ENCODE results near the gene LLPH. TPM values are rescaled to one million over a fixed set of nuclear protein-coding genes. Genes with fewer than 3 reads are reported as not detected.

Gene LLPH
- polyA plus RNA-seq, 3 donors: 9.9 to 21.2 (median 17.2) TPM

DNA sequence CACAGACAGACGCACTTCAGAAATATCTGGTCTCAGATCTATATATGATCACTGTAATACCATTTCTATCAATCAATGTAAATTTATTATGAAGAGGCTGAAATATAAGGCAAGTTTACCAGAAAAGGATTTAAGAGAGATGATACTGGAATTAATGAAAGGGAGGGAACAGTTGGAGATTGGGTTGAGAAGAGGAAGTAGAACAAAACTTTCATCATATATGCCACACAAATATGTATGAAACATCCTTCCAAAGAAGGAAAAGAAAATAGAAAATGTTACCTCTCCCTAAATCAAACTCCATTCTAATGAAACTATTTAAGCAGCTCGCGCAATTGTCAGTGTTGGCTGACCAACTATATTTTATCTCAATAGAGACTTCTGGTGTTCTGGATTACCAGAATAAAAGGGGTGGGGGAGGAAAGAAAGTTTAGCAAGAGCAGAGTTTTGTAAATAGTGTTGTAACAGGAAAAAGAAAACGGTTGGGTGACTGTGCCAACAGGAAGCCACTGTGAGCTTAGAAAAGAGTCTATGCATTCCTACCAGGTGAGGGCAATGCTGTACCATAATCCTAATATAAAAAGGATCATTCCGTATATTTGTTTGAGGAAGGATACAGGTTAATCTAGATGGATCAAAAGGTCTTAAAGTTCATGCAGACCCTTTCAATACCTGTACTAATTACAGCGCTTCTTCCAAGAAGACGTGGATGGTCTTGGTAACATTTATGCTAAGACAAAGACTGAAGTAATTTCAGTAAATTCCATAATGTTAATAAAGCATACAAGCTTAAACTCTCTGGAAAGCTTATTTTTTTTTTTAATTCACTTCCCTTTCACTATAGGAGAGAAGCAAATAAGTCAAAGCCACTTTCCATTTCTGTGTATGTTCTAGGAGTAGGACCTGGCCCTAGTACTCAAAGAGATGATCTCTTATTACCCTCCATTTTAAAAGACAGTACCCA, 14.5 kb upstream of the LLPH start:
- WGBS, 3 donors: 23 to 53% (median 31%) methylated on average over 7 of the region's 7 CpGs

DNA sequence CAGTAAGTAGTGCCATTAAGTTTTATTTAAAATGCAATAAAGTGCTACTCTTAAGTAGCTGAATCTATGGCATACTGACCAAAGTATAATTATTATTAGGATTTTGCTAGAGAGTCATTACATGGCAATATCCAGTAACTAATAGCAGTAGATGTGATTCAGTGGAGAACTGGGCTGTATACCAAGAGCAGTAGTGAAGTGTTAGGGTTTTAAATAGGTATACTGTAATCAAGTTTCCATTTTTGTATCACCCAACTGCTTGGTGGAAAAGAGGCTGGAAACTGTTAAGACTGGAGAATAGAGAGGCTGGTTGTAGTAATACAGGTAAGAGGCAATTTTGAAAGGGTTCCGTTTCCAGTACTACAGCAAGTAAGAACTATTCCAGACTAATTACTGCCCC, 13.3 kb upstream of the LLPH start:
- H3K27ac ChIP-seq (ENCODE audit: low read depth, low read length): no peak overlapping the region

More for the DNA sequence above, 14.5 kb upstream of the LLPH start:
- no peak overlapping the region for H3K27ac ChIP-seq (ENCODE audit: low read depth, low read length)

DNA sequence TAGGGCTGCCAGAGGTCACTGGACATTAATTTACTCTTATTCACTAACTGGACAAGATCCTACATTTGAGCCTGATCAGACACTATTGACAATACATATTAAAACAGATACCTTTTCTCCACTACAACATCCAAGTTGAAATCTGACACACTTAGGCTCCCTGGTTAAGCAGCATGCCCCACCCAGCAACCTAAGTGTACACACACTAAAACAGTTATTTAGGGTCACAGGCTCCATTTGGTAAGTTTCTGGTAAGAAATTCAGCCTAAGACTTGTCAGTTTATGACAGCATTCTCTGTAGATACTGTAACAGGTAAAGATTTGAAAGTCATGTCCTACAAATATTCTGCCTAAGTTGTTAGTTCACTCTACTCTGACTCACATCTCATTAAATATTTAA, 12.3 kb upstream of the LLPH start:
- no peak overlapping the region for H3K27ac ChIP-seq (ENCODE audit: low read depth, low read length)

More for the DNA sequence above, 13.3 kb upstream of the LLPH start:
- WGBS, 3 donors: 94 to 100% (median 97%) methylated on average over 1 of the region's 1 CpG

DNA sequence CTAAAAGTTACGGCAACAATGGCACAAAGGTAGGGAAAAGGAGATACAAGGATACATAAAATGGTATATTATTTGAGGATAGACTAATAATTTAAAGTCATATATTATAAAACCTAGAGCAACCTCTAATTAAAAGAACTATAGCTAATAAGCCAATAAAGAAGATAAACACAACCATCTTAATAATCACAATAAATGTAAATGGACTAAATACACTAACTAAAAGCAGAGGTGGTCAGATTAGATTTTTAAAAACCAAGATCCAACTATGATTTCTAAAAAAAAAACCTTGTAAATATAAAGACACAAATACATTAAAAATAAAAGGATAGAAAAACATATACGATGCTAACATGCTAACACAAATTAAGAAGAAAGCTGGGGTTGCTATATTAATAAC, 10.7 kb upstream of the LLPH start:
- H3K27ac ChIP-seq (ENCODE audit: low read depth, low read length): no peak overlapping the region
- 98 to 99% (median 98%) methylated on average over 2 of the region's 2 CpGs for WGBS, 3 donors

DNA sequence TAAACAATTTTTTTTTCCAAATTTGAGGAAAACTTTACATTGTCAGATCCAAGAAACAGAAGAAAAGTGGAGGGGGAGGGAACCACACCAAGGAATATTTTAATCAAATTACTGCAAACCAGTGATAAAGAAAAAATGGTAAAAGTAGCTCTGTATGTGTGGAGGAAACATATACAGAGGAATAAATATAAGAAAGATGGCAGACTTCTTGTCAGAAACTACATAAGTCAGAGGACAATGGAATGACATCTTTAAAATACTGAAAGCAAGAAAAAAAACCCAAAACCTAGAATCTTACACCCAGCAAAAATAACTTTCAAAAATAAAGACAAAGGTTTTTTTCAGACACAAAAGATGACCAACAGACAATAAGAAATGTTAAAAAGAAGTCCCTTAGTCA, 10.2 kb upstream of the LLPH start:
- H3K27ac ChIP-seq (ENCODE audit: low read depth, low read length): no peak overlapping the region

DNA sequence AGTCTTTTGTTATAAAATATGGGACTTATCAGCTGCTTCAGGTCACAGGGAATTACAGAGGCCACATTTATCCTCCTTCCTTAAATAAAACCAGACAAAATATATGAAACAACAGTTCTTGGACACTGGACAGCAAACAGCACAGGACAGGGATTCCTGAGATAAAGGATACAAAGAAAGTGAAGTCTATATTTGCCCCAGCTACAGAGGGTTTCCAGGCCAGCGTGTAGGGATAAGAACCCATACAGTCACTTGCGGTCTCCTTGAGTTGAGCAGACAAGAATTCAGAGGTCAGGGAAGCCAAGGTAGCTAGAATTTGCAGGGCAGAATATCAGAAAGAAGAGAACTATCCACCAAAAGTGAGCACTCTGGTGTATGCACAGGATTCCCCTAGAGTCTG, 8.8 kb upstream of the LLPH start:
- 96 to 100% (median 99%) methylated on average over 2 of the region's 2 CpGs for WGBS, 3 donors

DNA sequence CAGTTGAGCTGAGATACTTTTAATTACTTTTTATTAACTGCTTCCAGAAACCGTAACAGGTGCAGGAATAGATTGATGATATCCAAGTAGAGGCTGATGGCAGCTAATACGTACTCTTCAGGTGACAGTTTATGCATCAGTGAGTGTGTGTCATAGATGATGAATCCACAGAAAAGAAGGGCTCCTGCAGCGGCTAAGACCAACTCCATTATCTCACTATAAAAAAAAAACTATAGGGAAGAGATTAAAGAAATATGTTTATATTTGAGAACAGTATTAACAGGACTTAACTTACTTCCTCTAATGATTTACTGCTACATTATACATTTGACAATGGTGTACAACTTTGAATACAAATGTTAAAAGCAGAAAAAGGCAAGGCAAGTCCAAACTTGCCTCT, 7.4 kb upstream of the LLPH start:
- no peak overlapping the region for H3K27ac ChIP-seq (ENCODE audit: low read depth, low read length)
- 97 to 100% (median 98%) methylated on average over 3 of the region's 3 CpGs for WGBS, 3 donors

More for the DNA sequence above, 8.8 kb upstream of the LLPH start:
- no peak overlapping the region for H3K27ac ChIP-seq (ENCODE audit: low read depth, low read length)

DNA sequence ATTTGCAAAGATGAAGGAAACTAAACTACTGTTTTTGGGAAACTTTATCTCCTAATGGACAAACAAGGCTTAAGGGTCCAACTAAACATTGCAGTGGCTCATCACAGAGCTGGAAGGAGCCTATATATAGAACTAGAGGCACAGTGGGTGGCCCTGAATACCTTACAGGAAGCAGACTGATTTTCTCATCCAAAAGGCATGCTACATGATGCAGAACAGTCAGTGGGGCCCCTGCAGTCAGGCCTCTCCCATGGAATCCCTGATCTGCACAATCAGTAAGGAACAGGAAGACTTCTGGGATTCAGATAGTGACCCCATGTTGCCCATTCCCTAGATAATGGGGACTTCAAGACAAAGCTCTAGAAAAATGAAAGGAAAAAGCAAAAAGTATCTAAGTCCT, 1.9 kb upstream of the LLPH start:
- H3K27ac ChIP-seq (ENCODE audit: low read depth, low read length): no peak overlapping the region

DNA sequence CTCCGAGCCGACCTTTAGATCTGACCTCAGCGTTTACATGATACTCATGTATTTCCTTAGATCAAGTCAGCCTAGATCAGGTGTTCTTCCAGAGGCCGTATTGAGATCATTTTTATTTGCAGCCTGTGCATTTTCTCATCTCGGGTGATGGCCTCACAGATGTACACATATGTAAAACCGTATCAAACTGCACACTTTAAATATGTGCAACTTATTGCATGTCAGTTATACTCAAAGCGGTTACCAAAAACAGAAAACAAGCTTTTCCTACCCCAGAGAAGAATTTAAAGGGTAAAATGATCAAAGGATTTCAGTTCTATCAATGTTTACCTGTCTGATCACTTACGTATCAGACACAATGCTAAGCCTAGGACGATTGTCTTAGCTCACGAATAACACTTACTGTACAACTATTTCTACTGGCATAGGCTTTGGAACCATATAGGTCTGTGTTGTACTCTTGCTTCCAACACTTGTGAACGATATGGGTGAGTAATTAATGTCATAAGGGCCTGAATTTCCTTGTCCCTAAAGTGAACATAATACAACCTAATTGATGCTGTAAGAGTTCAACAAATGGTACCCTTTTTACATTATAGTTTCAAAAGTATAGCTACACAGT, 628 bp upstream of the LLPH start:
- 4 to 10% (median 8%) methylated on average over 11 of the region's 11 CpGs for WGBS, 3 donors
- H3K27ac ChIP-seq (ENCODE audit: low read depth, low read length): no peak overlapping the region

DNA sequence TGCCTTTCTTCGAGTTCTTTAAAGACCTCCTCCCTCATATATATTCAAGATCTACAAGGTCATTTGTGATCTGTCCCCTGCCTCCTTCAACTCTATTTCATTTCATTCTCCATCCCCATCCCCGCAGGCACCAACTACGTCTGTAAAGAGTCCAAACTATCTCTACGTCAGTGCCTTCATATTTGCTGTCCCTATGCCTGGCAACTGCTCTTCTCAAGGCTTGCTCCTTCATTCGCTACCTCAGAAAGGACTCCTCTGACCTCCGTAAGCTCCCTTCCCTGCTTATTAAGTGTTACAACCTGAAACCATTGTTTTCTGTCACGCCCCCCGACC, 650 bp downstream of the LLPH start:
- 3 to 5% (median 3%) methylated on average over 8 of the region's 8 CpGs for WGBS, 3 donors
- no peak overlapping the region for H3K27ac ChIP-seq (ENCODE audit: low read depth, low read length)

DNA sequence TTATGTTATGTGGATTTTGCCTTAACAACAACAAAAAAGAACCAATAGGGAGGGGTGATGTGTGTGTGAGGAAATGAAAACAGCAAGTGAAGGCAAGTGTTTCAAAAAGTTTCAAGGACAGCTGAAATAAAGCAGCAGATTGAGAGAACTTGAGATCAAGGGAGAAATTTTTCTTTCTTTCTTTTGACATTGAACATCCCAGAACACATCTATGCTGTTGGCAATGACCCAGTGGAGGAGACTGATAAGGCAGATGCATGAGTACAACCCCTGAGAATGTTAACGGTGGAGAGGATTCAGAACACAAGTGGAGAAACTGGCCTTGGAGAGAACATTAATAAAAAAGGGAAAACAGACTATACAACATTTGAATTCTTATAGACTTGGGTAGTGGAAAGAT, 2.9 kb downstream of the LLPH start:
- 38 to 69% (median 66%) methylated on average over 1 of the region's 1 CpG for WGBS, 3 donors

DNA sequence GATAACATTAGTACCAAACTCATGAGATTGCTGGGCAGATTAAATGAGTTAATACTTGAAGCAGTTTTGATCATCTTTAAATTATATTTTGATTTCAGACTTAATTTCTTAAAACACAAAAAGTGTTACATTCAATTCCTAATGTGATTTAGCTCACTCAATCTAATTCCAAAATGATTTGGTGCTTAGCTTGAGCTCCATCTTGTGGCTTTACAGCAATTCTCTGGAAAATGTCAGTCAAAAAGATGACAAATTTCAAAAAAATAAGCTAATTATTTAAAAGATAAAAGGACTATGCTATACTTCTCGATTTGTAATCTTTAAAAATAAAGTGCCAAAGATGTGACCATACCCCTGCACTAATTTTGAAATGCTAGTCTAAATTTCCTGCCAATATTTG, 10.1 kb downstream of the LLPH start:
- no peak overlapping the region for H3K27ac ChIP-seq (ENCODE audit: low read depth, low read length)
- WGBS, 3 donors: 44 to 86% (median 85%) methylated on average over 1 of the region's 1 CpG

More for the DNA sequence above, 2.9 kb downstream of the LLPH start:
- no peak overlapping the region for H3K27ac ChIP-seq (ENCODE audit: low read depth, low read length)

DNA sequence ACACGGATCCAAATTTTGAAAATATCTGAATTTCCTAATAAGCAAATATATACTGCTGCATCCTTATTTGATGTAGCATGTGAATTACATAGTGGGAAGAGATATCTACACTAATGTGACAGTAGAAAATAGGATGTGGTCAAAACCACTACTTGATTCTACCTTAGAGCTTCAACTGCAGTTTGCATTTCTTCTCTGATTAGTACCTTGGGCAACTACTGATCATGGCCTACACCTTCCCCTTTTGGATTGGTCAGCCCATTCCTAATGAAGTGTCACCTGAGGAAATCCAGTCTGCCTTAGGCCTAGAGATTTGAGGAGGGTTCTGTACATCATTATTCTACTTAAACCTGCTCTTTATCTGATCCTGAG, 10.7 kb downstream of the LLPH start:
- WGBS, 3 donors: 86 to 95% (median 89%) methylated on average over 1 of the region's 1 CpG
- no peak overlapping the region for H3K27ac ChIP-seq (ENCODE audit: low read depth, low read length)

DNA sequence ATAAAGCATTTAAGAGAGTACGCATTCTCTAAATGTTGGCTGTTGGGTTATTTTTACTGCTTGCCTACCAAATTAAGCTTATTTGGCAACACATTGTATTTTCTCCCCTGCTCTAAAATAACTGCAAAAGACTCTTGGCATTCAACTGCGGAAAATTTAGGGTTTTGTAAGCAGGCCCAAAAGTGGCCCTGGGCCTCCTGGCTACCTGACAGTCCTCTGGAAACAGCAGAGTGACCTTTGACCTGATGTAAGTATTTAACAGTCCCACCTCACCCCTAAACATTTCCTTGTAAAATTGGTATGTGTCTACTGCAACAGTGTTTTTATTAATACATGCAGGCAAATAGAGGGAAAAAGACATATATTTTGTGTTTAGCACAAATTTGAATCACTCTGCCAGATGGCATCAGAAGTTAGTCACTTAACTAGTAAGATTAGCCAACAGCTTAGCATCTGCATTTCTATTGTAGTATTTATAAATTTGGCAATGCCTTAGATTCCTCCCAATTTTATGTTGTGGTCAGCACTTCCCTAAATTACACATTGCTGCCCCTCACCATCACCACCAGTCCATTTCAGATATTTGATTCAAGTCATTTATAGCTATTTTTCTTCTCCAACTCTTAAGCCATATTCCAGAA, 11.2 kb downstream of the LLPH start:
- WGBS, 3 donors: 73 to 84% (median 79%) methylated on average over 2 of the region's 2 CpGs

DNA sequence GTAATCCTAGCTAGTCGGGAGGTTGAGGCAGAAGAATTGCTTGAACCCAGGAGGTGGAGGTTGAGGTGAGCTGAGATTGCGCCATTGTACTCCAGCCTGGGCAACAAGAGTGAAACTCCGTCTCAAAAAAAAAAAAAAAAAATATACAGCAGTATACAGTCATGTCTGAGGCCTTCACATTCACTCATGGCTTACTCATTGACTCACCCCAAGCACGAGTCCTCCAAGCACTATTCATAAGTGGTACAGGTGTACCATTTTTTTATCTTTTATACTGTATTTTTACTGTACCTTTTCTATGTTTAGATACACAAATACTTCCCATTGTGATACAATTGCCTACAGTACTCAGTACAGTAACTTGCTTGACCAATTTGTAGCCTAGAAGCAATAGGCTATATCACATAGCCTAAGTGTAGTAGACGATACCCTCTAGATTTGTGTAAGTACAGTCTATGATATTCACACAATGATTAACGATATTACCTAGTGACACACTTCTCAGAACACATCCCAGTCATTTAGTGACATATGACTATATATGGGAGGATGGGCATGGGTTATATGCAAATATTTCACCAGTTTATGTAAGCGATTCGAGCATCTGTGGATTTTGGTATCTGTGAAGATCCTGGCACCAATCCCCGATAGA, 12.2 kb downstream of the LLPH start:
- 95 to 99% (median 97%) methylated on average over 7 to 9 of the region's 9 CpGs for WGBS, 3 donors
- no peak overlapping the region for H3K27ac ChIP-seq (ENCODE audit: low read depth, low read length)

More for the DNA sequence above, 11.2 kb downstream of the LLPH start:
- no peak overlapping the region for H3K27ac ChIP-seq (ENCODE audit: low read depth, low read length)

DNA sequence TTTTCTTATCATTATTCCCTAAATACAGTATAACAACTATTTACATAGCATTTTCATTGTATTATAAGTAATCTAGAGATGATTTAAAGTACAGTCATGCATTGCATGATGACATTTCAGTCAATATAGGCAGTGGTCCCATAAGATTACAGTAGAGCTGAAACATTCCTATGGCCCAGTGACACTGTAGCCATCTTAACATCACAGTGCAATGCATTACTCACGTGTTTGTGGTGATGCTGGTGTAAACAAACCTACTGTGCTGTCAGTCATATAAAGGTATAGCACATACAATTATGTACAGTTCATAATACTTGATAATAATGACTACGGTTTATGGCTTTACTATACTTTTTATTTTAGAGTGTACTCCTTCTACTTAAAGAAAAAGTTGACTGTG, 13.3 kb downstream of the LLPH start:
- 85 to 94% (median 93%) methylated on average over 2 of the region's 2 CpGs for WGBS, 3 donors
- H3K27ac ChIP-seq (ENCODE audit: low read depth, low read length): no peak overlapping the region

DNA sequence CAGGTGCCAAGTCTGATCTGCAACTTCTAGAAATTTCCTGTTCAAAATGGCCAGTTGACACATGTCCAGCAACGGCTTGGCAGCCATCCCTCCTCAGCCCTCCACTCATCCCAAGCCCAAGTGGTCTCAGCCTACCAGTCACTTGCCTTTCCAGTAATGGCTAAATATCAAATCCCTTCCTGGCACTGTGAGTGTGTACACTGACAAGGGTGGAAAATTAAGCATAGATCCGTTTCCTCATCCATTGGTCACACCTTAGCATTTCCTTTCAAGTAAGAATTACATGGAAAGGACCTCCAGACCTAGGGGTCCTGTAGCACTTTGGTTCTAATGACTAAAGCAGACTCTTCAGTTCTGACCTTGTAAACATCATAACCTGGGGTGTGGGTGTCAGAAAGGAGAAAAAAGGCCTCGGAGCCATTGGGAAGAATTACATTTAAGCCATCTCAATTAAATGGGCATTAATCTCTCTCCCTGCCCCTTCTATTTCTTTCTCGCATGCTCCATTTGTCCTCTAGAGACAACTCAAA, 15.4 kb downstream of the LLPH start:
- no peak overlapping the region for H3K27ac ChIP-seq (ENCODE audit: low read depth, low read length)
- 70 to 74% (median 72%) methylated on average over 4 of the region's 4 CpGs for WGBS, 3 donors

DNA sequence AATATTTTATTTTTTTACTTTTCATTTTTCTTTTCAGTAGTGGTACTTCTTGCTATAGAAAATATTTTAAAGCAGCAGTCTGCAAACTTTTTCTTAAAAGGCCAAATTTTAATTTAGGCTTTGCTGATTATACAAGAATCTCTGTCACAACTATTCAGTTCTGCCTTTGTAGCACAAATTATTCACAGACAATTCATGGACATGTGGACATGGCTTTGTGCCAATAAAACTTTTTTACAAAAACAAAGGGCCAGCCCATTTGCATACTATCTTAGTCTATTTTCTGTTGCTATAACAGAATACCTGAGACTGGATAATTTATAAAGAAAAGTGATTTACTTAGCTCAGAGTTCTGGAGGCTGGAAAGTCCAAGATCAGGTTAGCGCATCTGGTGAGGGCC, 17.1 kb downstream of the LLPH start:
- 100% methylated on average over 1 of the region's 1 CpG for WGBS, 3 donors
- no peak overlapping the region for H3K27ac ChIP-seq (ENCODE audit: low read depth, low read length)

DNA sequence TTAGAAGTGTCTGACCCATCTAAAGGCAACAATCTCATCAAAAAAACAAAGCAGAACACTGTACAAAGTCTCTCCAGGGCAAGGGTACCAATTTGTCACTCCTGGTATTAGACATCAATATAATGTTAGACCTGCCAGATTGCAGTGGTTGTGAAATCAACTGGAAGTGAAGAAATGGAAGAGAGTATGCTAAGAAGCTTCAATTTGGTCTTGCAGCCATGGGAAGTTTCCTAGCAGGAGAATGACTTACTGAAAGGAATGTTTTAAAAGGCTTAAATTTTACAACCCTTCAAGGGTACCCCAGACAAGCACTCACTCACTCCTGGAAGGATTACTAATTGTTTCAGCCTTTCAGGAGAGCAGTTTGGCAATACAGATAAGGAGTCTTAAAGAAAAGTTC, 18.9 kb downstream of the LLPH start:
- no peak overlapping the region for H3K27ac ChIP-seq (ENCODE audit: low read depth, low read length)
